Hematopoietic multipotent progenitor cell treated with erythropoietin and hydrocortisone succinate and interleukin-3 and kit ligand, for 17 days (in vitro differentiated cells): ENCODE results near the gene CACHD1.

Source experiments
- DNase-seq: peaks from one replicate; pipeline ENCODE4 v3.0.0-alpha.2; 2015; ENCODE audit warnings: low spot score

CACHD1 gene

DNA sequence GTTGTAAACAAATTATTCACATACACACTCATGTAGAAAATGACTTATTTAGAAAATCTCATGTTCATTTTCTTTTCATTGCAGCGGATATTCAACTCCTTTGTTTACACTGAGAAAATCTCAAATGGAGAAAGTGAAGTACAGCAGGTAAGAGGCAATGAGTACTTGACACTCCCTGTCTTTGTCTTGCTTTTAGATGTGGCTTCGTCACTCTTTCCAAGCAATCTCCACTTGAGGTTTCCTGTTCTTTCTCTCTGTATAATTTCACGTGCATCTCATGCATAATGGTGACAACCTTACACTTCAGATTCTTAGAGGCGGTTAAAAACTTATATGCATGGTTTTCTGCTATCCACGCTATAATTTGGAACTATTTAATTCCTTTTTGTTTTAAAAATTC is 80.6 kb downstream of the CACHD1 start:
- no peak for DNase-seq

DNA sequence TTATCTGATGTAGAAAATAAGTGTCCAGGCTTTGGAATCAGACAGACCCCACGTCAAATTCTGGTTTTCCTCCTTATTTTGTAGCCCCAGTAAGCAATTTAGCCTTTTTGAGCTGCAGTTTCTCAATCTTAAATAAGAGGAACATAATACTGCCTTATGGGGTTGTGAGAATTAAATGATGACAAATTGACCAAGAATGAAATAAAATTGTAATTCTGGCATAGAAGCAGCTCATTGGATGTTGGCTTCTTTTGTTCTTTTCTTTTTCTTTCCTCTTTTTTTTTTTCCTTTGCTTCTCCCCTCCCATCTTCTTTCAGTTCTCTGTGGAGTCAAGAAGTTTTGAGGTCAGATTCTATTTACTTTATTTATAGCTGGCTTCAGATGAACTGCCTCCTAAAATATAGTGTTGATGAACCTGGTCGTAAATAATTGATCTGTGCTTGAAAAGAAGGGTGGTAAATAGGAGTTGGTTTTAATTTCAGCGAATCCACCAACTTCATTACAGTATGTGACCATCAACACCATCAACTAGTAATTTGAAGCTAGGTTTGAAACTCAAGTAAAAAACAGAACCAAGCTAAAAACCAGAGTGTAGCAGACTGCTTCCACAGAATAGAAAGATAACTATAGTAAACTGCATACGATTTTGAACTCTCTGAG is 81.1 kb downstream of the CACHD1 start:
- DNase-seq: no peak

DNA sequence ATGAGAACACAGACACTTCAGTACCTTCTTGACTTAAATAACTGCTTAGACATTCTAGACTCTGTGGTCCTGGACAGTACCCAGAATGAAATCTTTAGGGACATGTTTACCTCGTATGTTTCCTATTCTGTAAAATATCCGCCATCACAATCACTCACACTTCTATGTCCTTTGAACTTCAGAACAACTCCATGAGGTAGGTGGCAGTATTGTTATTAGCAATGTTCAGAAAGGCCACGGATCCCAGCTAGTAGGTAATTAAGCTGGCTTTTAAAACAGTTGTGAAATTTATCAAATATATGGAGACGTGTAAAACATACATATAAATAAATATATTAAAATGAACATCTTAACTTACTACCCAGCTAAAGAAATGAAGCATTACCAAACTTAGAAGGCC is 83.4 kb downstream of the CACHD1 start:
- DNase-seq: no peak

DNA sequence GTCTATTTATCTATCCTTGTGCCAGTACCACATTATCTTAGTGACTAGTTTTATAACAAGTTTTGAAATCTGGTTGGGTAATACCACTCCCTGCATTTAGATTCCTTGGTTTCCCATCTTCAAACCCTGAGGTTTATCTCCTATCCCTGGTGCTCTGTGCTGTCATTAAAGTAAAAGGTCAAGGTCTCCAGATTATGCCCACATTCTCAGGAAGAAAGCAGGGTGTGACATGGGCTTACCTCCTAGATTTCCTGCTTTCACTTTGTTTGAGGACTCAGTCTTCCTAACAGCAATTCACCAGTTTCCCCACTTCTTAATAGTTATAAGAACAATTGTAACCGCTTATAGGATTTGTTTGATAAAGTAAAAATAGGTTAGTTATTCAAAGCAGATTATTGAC is 86.0 kb downstream of the CACHD1 start:
- no peak for DNase-seq

DNA sequence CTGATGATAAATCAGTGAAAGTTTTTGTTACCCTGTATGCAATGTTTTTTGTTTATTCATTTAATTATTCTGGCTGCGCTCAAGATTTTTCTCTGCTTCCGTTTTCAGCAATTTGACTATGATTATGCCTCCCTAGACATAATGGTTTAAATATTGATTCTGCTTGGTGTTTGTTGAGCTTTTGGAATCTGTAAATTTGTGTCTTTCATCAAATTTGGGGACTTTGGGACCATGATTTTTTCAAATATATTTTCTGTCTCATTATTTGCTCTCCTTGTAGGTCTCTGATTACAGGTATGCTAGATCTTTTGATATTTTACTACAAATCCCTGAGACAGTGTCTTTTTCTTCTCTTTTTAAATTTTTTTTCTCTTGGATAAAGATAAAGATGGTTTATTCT is 92.1 kb downstream of the CACHD1 start:
- no peak for DNase-seq

DNA sequence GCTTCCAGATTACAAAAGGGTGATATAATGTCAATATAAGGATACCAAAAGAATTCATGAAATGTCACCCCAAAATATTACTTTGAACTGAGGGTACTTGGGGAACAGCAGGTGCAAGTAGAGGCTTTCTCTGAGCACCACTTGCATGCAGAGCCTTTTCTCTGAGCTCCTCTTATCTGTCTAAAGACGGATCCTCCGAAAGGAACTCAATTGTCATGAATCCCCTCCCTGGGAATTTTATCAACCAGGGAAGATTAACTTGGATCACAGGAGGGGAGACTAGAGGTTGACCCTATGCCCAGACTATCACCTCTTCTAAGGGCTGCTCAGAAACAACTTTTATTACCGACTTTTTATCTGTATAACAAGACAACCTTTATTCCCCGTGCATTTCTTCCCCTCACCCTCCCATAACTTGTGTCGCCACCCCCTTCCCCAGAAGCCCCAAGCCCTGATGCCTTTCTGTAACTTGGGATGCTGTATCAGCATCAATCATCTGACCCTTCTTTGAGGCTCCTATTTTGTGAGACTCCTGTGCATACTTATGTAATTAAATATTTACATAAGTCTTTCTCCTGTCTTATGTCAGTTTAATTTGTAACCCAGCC is 94.1 kb downstream of the CACHD1 start:
- DNase-seq: no peak

DNA sequence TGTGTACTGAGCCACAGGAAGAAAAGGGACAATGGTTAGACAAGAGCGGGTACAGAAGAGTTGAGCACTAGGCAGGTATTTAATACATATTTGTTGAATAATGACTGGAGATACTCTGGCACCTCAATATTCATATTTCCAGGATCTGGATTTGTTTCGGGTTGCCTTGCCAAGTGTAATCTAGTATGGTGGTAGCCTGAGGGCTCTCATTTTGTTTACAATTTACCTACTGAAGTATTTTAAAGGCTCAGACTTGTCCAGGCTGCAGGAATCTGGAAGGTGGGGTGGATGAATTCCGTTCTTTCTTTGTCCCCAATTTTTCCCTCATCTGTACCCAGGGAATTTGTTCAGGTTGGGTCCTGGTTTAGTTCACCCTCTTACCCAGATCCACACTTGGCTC is 95.0 kb downstream of the CACHD1 start:
- no peak for DNase-seq

DNA sequence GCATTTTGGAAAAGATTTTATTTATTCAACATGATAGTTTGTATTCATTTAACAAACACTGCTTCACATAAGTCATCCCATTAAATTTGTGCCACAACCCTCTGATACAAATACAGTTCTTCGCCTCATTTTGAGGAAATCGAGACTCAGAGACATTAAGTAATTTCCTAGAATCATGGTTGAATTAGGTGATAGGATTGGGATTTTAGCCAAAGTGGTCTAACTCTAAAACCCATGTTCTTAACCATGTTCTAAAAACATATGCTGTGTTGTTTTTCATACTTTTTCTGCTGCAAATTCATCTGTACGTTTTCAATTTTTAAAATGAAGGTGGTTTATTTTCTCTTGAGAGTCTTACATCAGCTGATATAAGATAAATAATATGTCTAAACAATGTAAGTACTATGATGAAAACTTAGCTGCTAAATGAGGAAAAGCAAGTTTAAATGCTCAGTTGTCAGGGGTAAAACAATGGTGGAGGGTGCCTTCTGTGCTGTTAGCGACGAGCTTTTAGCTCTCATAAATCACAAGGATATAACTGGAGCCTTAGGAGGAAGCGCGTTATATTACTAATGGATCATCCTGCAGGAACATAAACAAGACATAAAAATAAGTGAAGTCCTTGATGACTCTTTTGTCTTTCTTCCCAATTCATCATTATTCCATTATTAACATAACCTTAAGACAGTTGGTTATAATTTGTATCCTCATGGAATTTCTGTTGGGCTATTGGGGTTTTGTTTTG is 97.7 kb downstream of the CACHD1 start:
- no peak for DNase-seq

DNA sequence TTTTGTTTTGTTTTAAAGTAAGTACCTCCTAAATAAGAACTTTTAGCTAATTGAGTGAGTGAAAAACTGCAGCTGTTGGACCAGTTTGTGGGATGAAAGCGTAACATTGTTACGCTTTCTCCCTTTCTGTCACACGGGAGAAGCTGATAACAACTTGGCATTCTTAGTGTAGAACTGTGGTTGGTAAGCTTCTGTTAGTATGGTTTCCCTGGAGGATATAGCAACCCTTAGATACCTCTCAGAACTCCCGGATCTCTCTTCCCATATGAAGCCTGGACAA is 98.2 kb downstream of the CACHD1 start:
- DNase-seq: no peak

DNA sequence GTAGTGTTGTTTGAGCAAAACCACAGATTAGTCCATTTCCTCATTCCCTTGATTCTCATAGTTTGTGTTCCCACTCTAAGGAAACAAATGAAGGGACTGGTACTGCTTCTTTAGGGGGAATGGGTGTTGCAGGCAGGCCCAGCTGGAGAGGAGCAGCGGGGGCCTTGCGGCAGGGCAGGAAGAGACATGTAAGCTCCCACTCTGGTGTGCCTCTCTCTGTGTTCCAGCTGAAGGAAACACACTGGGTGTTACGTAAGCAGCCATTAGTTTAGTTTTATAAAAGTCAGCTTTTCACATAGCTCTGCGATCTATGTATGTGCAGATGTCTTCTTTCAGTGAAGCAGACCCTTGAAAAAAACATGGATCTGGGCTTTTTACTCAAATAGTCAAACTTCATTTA is 99.5 kb downstream of the CACHD1 start:
- DNase-seq: no peak

DNA sequence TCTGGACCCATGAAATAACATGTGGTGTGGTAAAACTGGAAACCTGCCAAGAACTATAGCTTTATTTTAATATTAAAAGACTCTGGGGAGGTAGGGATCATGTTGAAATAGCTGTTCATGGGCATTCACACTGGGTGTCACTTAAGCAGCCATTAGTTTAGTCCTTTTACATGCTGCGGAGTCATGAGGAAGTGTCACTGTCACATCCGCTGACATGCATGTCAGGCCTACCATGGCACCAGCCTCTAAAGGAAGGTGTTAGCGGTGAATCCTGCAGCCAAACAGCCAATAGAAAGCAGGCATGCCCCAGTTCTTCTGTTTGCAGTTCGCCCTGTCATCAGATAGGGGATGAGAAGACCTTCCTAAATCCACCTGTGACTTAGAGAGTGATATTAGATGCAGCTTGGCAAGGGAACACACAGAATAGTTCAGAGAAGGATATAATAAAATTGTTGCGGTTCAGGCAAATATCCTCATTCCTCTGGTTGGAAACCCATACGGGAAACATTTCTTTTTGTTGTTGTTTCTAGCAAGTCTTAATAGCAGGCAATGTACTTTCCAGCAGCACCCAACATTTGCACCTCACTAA is 100.4 kb downstream of the CACHD1 start:
- DNase-seq: no peak

DNA sequence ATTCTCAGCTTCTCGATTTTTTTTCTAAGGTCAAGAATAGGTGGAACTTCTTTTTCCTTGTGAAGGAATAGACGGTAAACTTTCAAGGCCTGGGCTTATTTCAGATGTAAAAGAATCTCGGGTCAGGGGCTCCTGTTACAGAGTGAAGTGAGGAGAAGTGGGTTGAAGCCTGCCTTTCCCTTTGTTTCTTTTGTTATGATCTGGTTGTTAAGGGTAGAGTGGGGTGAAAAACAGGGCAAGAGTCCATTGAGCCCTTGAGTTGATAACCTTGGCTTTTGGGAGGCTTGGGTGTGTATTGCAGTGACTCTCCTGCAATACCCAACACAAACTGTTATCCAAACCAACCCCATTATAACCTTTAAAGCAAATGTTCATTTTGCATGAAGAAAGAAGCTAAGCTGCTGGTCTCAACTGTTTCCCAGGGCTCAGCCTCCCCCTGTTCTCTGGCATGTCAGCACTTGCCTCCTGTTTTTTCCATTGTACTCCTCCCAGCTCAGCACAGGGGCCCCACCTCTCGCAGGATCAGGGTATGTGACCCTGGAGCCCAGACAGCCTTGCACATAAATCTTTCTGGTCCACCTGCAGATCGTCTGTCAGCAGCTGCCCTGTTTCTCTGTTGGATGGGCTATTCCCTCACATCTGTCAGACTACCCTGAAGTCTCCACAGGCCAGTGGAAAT is 102.4 kb downstream of the CACHD1 start:
- no peak for DNase-seq

DNA sequence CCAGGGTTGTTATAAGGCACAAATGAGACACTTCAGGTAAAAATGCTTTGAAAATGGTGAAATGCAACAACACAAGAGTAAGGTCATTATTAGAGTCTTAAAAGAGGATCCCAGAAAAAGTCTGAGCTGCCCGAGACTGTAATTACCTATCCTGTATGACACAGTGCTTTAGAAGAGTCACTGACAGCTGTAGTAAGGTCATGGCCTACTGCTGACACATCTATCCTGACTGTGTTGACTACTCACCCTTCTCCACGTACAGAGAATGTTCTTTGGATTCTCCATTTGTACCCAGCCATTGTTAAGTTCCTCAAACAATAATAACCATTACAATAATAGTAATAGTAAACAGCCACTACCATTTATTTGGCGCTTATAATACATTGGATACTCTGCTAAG is 104.4 kb downstream of the CACHD1 start:
- no peak for DNase-seq

DNA sequence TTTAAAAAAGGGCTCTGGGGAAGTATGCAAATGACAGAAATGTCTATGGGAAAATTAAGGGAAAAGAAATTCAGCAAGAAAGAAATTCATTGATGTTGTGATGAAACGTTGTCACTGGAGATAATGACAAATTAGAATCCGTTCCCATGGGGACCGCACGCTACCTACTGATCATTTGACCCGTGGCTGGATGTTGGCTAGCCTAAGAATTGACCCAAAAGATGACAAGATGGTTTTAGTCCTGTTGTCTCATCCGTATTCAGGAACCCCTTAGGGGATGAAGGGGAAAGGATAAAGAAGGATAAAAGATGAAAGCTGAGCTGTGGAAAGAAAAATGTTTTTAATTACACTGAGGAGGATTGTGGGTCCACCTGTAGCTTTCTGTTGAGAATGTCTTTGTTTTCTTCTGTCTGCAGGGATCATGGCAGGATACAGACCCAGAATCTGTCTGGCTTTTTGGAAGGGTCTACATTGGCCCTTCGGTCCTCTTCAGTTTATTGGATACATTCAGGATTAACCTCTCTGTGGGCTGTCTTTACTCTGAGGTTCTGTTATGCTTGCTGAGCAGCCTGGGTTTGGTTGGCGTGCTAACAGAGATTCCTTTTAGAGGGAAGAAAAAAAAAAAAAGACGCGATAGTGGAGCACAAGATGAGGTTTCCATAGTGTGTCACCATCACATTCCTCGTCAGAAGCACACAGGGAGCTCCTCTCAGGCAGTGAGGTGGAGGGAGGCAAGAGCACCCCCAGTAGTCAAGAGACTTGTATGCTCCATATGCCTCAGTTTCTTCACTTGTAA is 106.2 kb downstream of the CACHD1 start:
- DNase-seq: no peak

DNA sequence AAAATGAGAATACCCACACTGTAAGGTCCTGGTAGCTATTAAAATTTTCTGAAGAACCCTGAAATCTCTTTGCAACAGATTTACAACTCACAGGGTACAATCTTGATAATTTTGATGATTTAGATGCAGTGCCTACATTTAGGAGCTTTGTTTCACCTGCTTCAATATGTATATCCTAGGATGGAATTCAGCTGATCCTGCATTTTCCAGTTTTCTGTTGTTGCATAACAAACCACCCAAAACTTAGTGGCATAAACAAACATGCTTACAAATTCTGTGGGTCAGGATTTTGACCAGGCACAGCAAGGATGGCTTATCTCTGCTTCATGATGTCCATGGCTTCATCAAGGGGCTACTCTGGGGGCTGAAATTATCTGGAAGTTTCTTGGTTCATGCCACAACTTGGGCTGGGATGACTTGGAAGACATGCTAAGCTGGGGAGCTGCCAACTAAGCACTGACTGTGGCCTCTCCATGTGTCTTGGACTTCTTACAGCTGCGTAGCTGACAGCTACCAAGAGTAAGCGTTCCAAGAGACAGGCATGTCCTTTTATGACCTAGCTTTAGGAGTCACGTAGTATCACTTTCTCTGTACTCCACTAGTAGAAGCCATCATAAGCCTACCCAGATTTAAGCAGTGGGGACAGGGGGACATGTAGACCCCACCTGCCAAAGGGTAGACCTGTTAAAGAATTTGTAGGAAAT is 108.5 kb downstream of the CACHD1 start:
- no peak for DNase-seq

DNA sequence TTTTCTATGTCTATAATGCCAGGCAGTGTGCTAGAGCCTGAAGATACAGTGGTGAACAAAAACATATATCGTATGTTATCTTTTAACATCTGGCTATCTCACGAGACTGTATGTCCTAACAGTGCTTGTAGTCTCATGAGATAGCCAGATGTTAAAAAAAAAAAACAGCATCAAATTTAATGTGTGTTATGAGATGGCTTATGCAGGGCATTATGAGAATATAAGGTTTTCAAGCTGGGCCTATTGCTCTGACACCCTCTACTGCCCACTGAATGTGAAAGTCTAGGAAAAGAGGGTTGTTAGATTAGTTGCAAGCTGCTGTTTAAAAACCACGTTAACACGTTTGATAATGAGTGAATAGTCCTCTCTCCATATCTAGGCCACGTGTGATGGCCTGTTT is 109.8 kb downstream of the CACHD1 start:
- DNase-seq: no peak

DNA sequence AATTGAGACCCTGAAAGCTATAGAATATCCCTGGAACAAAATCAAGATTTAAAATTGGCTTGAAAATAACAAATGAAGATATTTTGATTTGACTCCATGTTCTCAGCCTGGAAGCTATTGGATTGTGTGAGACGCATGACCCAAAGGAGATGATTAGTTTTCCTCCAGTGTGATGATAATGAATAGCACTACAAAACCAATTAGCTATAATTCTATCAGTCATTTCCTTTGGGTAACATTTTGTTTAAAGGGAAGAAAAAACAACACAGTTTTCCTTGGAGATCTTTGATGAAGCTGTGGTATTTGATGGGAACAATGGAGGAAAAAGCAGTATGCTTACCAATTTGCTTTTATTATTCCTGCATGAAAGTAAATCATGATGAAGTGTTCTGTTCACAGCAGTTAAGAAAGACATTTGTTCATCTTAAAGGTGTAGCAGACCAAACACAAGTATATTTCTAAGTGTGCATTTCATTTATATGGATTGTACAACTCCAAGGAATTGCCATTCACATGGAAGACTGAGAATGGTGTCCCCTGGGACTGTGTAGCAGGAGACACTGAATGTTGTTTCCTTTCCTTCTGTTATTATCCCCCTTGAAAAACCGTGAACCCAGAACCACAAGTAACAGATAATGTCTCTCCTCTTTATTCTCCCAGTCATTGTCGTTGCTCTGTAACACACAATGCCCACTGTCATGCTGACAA is 111.4 kb downstream of the CACHD1 start:
- DNase-seq: no peak

DNA sequence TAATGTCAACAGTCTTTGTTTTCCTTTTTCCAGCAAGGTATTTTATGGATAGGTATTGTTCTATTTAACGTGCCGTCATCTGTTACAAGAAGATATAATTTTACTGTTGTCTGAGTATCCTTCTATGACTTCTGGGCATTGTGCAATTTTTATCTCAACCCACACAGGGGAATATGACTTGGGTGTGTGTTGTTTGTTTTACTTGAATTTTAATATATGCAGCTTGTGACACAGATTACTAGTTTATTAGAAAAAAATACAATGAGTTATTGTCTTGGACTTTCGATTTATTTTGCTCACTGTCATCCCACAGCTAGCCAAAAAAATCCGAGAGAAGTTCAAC is 111.9 kb downstream of the CACHD1 start:
- DNase-seq: no peak

DNA sequence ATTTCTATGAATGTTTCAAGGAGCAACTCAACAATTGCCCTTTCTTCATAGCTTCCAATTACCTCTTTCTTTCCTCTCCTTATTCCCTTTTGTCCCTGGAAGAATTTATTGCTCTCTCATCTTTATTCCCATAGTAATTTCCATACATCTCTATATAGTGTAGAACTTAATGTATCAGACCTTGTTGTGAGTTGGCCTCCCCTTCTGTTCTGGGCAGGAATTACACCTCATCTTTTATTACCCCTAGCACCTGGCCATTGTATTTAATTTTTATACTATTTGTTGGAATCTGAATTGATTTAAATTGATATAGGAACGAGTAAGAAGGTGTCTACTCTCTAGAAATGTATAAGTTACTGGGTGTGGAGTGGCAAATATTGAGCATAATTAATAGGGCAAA is 114.5 kb downstream of the CACHD1 start:
- DNase-seq: no peak

DNA sequence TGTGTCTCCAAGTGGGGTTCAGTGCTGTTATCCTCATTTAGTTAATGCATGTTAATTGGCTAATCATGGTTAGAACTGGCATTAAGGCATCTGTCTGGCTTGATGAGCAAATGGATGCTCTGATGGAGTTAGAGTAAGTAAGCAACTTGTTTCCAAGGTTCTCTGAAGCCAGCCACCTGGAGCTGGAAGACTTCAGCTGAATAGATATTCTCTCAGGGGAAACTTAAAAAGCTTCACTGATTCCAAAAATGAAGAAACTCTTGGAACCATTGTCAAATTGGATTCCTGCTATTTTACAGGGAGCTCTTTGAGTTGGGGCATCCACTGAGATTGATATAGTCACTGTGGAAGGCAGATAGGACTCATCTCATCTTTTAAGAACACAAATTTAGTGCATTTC is 118.9 kb downstream of the CACHD1 start:
- no peak for DNase-seq

DNA sequence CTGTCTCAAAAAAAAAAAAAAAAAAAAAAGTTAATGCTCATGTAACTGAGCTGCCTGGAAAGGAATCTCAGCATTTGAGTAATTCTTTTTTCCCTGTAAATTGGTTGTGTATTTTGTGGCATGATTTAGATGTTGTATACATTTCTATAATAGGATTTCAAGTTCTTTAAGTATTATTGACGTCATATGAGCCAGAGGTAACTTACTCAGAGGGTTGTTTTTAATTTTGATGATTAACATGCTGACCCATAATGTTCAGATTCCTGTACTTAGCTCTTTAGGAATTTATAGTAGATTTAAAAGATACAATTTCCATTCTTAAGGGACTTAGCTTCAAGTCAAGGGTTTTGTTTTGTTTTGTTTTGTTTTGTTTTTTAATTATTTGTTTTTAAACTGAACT is 120.4 kb downstream of the CACHD1 start:
- no peak for DNase-seq
